Mammary microvascular endothelial cell (primary cell): Measurements from ENCODE around the gene INHBE. TPM values are rescaled to one million over a fixed set of nuclear protein-coding genes. Genes with fewer than 3 reads are reported as not detected.

ENCODE experiments used
- total RNA-seq: library from RNA; depleted of rRNA; stranded (reverse); fragments of >200 nt; gene quantifications from 2 replicates; pipeline ENCODE4 v1.2.3, GENCODE V29; 2015

Gene INHBE, protein sequence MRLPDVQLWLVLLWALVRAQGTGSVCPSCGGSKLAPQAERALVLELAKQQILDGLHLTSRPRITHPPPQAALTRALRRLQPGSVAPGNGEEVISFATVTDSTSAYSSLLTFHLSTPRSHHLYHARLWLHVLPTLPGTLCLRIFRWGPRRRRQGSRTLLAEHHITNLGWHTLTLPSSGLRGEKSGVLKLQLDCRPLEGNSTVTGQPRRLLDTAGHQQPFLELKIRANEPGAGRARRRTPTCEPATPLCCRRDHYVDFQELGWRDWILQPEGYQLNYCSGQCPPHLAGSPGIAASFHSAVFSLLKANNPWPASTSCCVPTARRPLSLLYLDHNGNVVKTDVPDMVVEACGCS
- 0.05 TPM in 1 of 2 replicates, not detected in the other for total RNA-seq

DNA sequence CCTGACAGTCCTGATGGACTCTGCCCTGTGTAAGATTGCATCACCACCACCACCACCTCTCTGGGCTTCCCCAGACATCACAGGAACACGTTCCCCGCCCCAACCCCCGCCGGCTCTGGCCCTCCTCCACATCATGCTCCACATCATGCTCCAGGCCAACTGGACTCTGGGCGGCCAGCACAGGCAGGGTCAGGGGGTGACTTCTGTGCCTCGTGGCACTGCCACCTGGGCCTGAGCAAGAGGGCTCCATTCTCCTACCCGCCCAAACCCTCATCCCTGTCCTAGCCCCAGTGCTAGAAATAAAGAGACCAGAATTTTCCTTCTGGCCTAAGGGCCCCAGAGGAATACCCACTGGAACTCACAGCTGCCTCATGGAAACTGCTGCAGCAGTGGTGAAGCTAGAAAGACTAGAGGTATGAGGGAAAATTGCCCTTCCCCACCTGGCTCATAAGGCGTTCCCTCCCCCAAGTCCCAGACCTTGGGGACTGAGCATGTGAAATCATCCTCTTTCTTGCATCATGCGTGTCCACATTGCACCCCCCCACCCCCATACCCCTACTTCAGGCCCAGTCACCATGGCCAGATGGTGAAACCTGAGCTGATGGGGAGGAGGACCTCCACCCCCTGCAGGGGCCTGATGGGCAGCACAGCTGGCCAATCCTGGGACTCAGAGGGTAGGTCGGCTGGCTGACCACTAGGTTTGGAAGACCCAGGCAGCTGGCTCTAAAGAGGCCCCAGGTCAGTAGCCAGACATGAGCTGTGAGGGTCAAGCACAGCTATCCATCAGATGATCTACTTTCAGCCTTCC lies at the start of gene INHBE:
Gene INHBE (plus strand): TSS at position 742 of the 808 bp plus-strand sequence. CDS start 230 bp downstream, outside the sequence.

DNA sequence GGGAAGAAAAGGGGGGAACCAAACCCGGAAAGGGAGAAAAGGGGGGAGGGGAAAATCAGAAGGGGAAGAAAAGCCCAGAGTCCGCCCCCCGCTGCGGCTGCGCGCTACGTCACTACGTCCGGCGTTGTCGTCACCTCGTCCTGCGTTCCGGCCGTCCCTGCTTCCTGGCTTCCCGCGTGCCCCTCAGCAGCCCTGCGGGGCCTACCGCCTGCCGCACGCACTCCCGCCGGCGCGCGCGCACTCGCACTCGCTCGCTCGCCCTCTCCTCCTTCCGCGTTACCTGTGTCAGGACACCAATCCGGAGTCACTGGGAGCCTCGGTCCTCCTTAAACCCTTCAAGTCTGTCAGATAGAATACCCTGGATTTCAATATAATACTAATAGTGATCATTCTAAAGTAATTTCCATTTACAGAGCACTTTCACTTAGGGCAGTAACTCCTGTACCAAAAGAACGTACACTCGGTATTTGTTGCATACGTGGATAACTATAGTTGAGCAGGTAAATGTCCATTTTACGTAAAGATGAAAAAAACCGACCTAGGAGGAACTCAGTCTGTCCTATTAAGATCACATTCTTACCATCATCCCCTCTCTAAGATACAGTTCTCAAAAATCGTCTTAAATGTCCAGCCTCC lies 24.1 kb upstream of the INHBE start, which contains the start of gene R3HDM2:
Gene R3HDM2 (minus strand): TSS at position 113 of the 636 bp plus-strand sequence. CDS start 120,615 bp downstream, outside the sequence.

DNA sequence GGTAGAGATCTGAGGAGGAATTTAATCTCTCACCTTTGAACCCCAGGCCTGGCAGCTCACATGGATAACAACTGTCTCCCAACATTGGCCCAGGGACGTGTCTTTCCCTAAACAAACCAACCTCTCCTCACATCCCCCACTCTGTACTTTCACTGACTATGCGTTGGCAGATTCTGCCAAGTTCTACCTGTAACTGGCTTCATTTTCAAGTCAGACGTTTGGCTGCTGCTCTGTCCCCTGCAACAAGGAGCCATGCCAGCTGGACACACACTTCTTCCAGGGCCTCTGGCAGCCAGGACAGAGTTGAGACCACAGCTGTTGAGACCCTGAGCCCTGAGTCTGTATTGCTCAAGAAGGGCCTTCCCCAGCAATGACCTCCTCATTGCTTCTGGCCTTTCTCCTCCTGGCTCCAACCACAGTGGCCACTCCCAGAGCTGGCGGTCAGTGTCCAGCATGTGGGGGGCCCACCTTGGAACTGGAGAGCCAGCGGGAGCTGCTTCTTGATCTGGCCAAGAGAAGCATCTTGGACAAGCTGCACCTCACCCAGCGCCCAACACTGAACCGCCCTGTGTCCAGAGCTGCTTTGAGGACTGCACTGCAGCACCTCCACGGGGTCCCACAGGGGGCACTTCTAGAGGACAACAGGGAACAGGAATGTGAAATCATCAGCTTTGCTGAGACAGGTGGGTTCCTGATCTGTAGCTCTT lies 20.4 kb upstream of the INHBE start, which contains the start of gene INHBC:
Gene INHBC (plus strand): TSS at position 268 of the 707 bp plus-strand sequence. CDS start 103 bp downstream, at position 371.

DNA sequence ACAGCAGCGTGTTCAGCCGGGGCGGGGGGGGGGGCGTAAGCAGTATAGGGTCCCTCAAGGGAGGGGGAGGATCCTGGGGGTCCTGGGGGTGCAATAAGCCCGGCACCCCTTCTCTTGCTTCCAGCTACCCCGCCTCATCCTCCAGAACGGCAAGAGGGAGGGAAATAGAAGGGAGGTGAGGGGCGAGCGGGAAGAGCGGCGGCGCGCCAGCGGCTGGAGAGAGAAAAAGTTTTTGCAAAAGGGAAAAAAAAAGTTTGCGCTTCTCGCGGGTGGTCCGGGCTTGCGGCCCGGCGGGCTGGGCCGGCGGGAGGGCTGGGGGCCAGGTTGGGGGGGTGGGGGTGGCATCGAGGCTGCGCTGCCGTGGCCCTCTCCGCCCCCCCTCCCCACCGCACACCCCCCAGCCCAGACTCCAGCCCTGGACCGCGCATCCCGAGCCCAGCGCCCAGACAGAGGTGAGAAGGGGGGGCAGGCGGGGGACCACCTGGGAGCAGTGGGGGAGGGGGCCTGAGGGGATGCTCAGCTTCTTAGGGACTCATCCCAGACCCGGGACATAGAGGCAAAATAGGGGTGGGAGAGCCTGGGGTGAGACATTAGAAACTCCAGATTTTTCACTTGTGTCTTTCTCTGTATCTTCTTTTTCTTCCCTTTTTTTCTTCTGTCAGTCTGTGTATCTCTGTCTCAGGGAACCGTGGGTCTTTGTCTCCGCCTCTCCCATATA lies 4.8 kb downstream of the INHBE start, which contains the start of gene GLI1:
Gene GLI1 (plus strand): TSS at position 36 of the 718 bp plus-strand sequence. CDS start 3,907 bp downstream, outside the sequence.

DNA sequence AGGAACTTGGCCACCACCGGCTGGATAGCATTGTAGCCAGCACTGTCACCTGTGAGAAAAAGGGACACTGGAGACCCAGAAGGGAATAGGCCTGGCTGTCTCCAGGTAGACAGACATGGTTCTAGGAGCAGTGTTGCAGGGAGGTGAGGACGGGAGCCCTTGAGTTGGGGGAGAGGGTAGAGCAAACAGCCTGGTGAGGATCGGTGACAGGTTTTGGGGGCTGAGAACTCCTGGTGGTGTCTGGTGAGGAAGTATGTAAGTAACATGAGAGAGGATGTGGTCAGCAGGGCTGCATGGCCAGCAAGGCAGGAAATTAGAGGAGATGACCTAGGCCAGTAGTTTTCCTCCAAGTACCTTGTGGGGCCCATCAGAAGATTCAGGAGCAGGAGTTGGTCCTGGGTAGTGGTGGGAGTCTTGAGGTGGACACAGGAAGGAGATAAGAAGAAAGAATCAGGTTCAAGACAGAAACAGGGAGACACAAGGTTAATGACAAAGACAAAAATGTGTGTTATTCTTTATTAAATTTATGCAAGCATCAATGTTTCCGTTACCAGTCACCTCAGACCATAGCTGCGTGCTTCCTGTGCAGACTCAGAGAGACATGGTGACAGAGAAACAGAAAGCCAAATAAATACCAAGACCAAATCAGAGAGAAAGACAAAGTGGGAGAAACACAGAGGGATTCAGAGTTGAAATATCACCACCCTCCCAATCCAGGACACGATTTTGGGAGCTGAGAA lies 24.4 kb downstream of the INHBE start, which contains the start of gene ARHGAP9:
Gene ARHGAP9 (minus strand): TSS at position 491 of the 740 bp plus-strand sequence. CDS start 460 bp downstream, at position 31.

DNA sequence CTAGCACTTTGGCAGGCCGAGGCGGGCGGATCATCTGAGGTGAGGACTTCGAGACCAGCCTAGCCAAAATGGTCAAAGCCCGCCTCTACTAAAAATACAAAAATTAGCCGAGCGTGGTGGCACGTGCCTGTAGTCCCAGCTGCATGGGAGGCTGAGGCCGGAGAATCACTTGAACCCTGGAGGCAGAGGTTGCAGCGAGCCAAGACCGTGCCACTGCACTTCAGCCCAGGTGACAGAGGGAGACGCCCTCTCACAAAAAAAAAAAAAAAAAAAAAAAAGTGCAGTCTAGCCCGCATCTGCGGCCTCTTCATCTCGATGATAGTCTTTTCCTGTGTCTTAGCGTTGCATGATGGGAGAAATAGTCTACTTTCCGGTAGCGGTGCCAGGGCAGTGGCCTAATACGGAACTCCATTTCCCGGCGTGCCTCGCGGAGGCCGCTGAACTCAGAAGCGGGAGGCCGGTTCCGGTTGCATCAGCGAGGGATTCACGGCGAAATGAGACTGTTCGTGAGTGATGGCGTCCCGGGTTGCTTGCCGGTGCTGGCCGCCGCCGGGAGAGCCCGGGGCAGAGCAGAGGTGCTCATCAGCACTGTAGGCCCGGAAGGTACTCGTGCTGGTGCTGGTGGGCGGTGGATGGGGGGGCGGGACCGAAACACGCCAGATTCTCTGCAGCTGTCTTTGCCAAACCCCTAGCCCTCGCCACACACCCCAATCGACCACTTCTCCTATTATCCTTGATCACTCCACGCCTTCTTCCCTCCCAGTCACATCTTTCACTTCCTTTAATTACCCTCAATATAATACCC lies 32.7 kb downstream of the INHBE start, which contains the start of gene MARS1:
Gene MARS1 (plus strand): TSS at position 472 of the 805 bp plus-strand sequence. CDS start 23 bp downstream, at position 495.

Other genes with a start within 250 kb of the INHBE start
- gene NXPH4, start 238.5 kb upstream of the INHBE start, total RNA-seq = not detected in 2 replicates
- gene SHMT2, start 225.6 kb upstream of the INHBE start, total RNA-seq = 113 and 130 TPM in 2 replicates
- gene STAC3, start 204.1 kb upstream of the INHBE start, total RNA-seq = not detected in 2 replicates
- gene R3HDM2, start 24.3 kb upstream of the INHBE start, total RNA-seq = 9.6 TPM in 2 replicates
- gene INHBC, start 20.5 kb upstream of the INHBE start, total RNA-seq = not detected in 2 replicates
- gene GLI1, start 4.5 kb downstream of the INHBE start, total RNA-seq = not detected in 2 replicates
- gene ARHGAP9, start 24.6 kb downstream of the INHBE start, total RNA-seq = not detected in 2 replicates
- 101 and 103 TPM in 2 replicates for gene MARS1, start 32.8 kb downstream of the INHBE start, total RNA-seq
- 12.1 and 15.1 TPM in 2 replicates for gene DDIT3, start 65.2 kb downstream of the INHBE start, total RNA-seq
- gene MBD6, start 67.5 kb downstream of the INHBE start, total RNA-seq = 5.1 and 10.9 TPM in 2 replicates
- gene DCTN2, start 91.9 kb downstream of the INHBE start, total RNA-seq = 196 and 201 TPM in 2 replicates
- 0.07 TPM in 1 of 2 replicates, not detected in the other for gene KIF5A, start 94.7 kb downstream of the INHBE start, total RNA-seq
- 4.7 and 5.6 TPM in 2 replicates for gene PIP4K2C, start 135.9 kb downstream of the INHBE start, total RNA-seq
- gene DTX3, start 149.5 kb downstream of the INHBE start, total RNA-seq = 0.40 and 2.0 TPM in 2 replicates
- gene ARHGEF25, start 156.1 kb downstream of the INHBE start, total RNA-seq = 0.07 and 0.15 TPM in 2 replicates
- gene B4GALNT1, start 177.9 kb downstream of the INHBE start, total RNA-seq = 0.13 TPM in 1 of 2 replicates, not detected in the other
- 185 and 229 TPM in 2 replicates for gene OS9, start 238.8 kb downstream of the INHBE start, total RNA-seq